HG02798 (cell line): ENCODE results near the gene PLA2G4E.

Experiments used
- ATAC-seq: cut with Tn5 transposase; IDR thresholded peaks from one replicate; pipeline ENCODE4 v1.9.1; 2021; ENCODE audit warnings: mild to moderate bottlenecking; ENCODE audit not compliant: unreplicated experiment, poor library complexity

Gene PLA2G4E

GRCh38 chr15:41939986-41940385, 80.9 kb downstream of the PLA2G4E start:
- no peak for ATAC-seq

GRCh38 chr15:41937568-41937923, 83.3 kb downstream of the PLA2G4E start:
- no peak for ATAC-seq

GRCh38 chr15:41936649-41937567, 83.9 kb downstream of the PLA2G4E start:
- no peak for ATAC-seq

- ATAC-seq: no peak
These were observed 84.7 kb downstream of the PLA2G4E start for GRCh38 chr15:41936155-41936554.

GRCh38 chr15:41935566-41936020, 85.2 kb downstream of the PLA2G4E start:
- peak; percentile 57 for ATAC-seq

GRCh38 chr15:41934843-41935242, 86.0 kb downstream of the PLA2G4E start:
- no peak for ATAC-seq

GRCh38 chr15:41933771-41934170, 87.1 kb downstream of the PLA2G4E start:
- ATAC-seq: no peak

GRCh38 chr15:41933326-41933725, 87.5 kb downstream of the PLA2G4E start:
- no peak for ATAC-seq

- ATAC-seq: no peak
These were observed 88.1 kb downstream of the PLA2G4E start for GRCh38 chr15:41932511-41933289.

- ATAC-seq: no peak
These were observed 88.7 kb downstream of the PLA2G4E start for GRCh38 chr15:41932101-41932500.
